HG02840 (cell line): ENCODE data around the gene JAK1.
"Not testable (repeated sequence)": the region's sequence is repeated elsewhere in the genome, so short reads cannot be mapped to it uniquely, and the experiment has no call there.

Experiments used
- ATAC-seq: cut with Tn5 transposase; IDR thresholded peaks from one replicate; pipeline ENCODE4 v1.9.1; 2021; ENCODE audit warnings: mild to moderate bottlenecking, moderate library complexity, moderate number of reproducible peaks; ENCODE audit not compliant: unreplicated experiment, low FRiP score

JAK1 gene

GRCh38 chr1:64966158-64966971 is at the start of gene JAK1:
JAK1 (minus strand) TSS chr1:64966549; CDS start chr1:64886264, 80,285 bp downstream.
- ATAC-seq, result peak; percentile 76

- ATAC-seq, result no peak
Measured at GRCh38 chr1:65014321-65014720, 48.0 kb upstream of the JAK1 start.

- ATAC-seq, result no peak
Measured at GRCh38 chr1:65011983-65012382, 45.6 kb upstream of the JAK1 start.

GRCh38 chr1:65009724-65010420 is 43.5 kb upstream of the JAK1 start:
- no peak for ATAC-seq

- ATAC-seq, result no peak
Measured at GRCh38 chr1:65009176-65009575, 42.8 kb upstream of the JAK1 start.

- no peak for ATAC-seq
Measured at GRCh38 chr1:65006806-65007205, 40.5 kb upstream of the JAK1 start.

- ATAC-seq, result no peak
Measured at GRCh38 chr1:65003316-65003664, 36.9 kb upstream of the JAK1 start.

DNA sequence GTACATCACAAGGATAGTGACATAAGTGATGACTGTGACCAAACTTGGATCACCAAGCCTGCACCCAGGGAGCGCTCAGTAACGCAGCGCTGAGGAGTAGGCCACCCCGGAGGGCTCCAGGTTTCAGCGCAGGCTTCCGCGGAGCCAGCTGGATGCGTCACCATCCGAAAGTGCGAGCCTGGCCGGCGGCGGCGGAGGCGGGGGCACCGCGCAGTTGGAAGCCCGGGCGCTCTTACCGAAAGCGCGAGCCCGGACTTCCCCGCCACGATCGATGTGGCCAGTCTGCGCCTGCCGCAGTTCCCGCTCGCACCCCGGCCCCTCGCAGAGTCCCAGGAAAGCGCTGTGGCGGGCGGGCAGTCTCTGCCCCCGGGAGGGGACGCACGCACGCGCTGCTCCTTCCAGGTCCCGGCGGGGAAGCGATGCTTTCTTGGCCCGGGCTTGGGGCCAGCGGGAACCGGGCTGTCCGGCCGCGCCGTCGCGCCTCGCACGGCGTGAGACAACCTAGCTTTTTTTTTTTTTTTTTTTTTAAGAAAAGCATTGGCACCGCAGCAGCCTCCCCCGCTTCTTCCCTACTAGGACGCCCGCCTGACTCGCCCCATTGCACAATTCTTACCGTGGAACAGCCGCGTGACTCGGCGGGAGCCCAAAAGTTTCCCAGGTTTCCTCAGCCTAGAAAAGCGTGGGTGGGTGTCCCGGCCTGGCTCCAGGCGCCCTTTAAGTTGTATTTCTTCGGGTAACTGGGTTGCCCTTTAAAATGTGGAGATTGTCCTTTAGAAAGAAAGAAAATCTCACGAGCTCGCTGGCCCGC is 36.4 kb upstream of the JAK1 start:
- peak; percentile 76 for ATAC-seq

- ATAC-seq, result no peak
Measured at GRCh38 chr1:65002156-65002507, 35.8 kb upstream of the JAK1 start.

GRCh38 chr1:65001231-65001792 is 35.0 kb upstream of the JAK1 start:
- no peak for ATAC-seq

- ATAC-seq, result not testable (repeated sequence)
Measured at GRCh38 chr1:64998425-64998948, 32.1 kb upstream of the JAK1 start.

GRCh38 chr1:64996541-64997257 is 30.4 kb upstream of the JAK1 start:
- no peak for ATAC-seq

GRCh38 chr1:64995316-64995715 is 29.0 kb upstream of the JAK1 start:
- no peak for ATAC-seq

- peak; percentile 83 for ATAC-seq
Measured at GRCh38 chr1:64986903-64987871, 20.8 kb upstream of the JAK1 start.

DNA sequence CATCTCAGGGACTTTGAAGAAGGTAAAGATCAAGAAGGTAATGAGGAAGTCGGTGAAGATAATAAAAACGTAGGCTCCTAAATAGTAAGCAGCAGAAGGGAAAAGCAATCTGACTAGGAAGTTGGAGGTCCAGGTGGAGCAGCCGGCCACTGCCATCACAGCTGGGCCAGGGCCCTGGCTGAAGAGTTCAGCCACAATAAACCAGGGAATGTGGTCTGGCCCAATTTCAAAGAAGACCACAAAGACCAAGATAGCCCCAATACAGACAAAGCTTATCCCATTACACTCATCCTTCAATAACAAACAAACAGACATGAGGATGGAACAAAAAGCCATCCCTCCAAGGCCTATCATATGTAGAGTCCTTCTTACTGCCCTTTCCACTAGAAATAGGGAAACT is 18.4 kb upstream of the JAK1 start:
- ATAC-seq, result no peak

GRCh38 chr1:64984106-64984505 is 17.8 kb upstream of the JAK1 start:
- ATAC-seq, result no peak

GRCh38 chr1:64983110-64983509 is 16.8 kb upstream of the JAK1 start:
- ATAC-seq, result no peak

DNA sequence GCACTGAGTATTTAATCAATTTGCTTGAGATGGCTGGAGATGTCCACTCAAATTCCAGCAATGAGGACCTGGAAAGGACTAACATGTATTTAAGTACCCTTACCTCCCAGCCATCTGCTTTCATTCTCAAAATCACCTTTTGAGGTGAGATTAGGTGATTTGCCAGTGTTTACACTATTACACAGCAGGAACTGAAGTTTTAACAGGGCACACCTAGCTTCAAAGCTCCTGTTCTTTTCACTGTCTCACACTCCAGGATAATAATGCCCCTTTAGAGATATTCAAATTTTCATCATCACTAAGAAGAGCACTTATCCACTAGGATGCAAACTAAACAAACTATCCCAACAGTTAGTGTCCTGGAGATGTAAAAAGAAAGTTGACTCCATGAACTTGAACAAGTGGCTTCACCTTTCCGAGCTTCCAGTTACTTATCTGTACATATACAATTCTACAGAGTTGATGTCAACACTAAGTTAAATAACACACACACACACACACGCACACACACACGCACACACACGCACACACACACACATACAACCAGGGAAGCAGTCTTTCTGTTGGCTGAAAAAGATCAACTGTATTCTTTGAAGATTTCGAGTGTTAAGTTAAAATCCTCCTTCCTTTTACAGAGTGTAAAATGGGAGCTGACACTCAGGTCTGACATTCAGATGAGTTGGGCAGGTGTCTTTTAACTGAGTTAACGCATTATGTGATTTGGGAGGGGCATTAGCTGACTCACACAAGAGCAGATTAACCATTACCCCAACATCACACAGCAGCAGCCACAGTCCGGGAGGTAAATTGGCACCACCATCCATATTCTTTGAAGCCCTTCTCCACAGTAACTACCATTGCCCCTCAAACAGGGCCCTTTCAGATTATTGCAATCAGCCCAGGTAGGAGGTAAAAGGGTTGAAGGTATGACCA is 15.5 kb upstream of the JAK1 start:
- no peak for ATAC-seq
